Measurements from ENCODE around the gene ROCK2. TPM values are rescaled to one million over a fixed set of nuclear protein-coding genes. Genes with fewer than 3 reads are reported as not detected.
A peak's percentile ranks its signal among the peaks of the same experiment; 100 is the strongest.

ROCK2 gene
- 10 to 100 TPM; 29.6 to 32.2 TPM for total RNA-seq

GRCh38 chr2:11344342-11344955 is at the start of gene ROCK2:
ROCK2 (minus strand) TSS chr2:11344636; CDS start chr2:11344136, 500 bp downstream.
- WGBS, result 1% methylated on average over 54 of the region's 90 CpGs
- H3K4me3 ChIP-seq, result peak within 1 kb of the TSS; percentile 89 to 93
- no peaks in the 10 kb centered on the region for H3K9me3 ChIP-seq
- no peaks in the 10 kb centered on the region for H3K36me3 ChIP-seq
- peak; percentile 33 for TF ChIP-seq POLR2A (IDR thresholded peaks at IDR 0.05)
- TF ChIP-seq CTCF (IDR thresholded peaks at IDR 0.05), result peak in 1 of 4 experiments; percentile 4
- peak; percentile 28 for TF ChIP-seq POLR2AphosphoS5 (IDR thresholded peaks at IDR 0.05)
- H3K4me1 ChIP-seq (replicated peaks), result no peaks in the 10 kb centered on the region
- H3K27ac ChIP-seq, result peak within 1 kb of the TSS; percentile 96 to 97
- intact Hi-C loops (cut with DNase I), result loop anchor here (2.0 to 5.0 kb wide), 5 partner anchors 30 to 212 kb away; a partner anchor contains a TSS
- H3K27me3 ChIP-seq (replicated peaks; ENCODE audit: insufficient read depth), result no peaks in the 10 kb centered on the region
- DNase-seq (ENCODE audit: low spot score), result peak; percentile 86

- Histone ChIP-seq H3K9me3 (no peaks in the 10 kb centered on the region), H3K27ac (no peak overlapping the region), H3K27me3 (replicated peaks; ENCODE audit: insufficient read depth) (no peaks in the 10 kb centered on the region), H3K36me3 (no peaks in the 10 kb centered on the region), H3K4me3 (no peak overlapping the region), H3K4me1 (replicated peaks) (peaks cover 5% of the 10 kb centered on the region)
- TF ChIP-seq POLR2A (IDR thresholded peaks at IDR 0.05) (no peak), CTCF (IDR thresholded peaks at IDR 0.05) (no peak), POLR2AphosphoS5 (IDR thresholded peaks at IDR 0.05) (no peak)
- no peak for DNase-seq (ENCODE audit: low spot score)
- intact Hi-C loops (cut with DNase I), result loop anchor here (5.0 kb wide), 1 partner anchor 51 kb away; the partner anchor contains the start of gene ROCK2
- WGBS, result 77% methylated on average over 10 of the region's 11 CpGs
These were observed 49.3 kb upstream of the ROCK2 start for GRCh38 chr2:11393711-11394236.

GRCh38 chr2:11391942-11392266 is 47.5 kb upstream of the ROCK2 start:
- Histone ChIP-seq H3K4me3 (no peak overlapping the region), H3K36me3 (no peaks in the 10 kb centered on the region), H3K9me3 (no peaks in the 10 kb centered on the region), H3K4me1 (replicated peaks) (peaks cover 12% of the 10 kb centered on the region), H3K27me3 (replicated peaks; ENCODE audit: insufficient read depth) (no peaks in the 10 kb centered on the region), H3K27ac (no peak overlapping the region)
- TF ChIP-seq POLR2AphosphoS5 (IDR thresholded peaks at IDR 0.05) (no peak), POLR2A (IDR thresholded peaks at IDR 0.05) (no peak), CTCF (IDR thresholded peaks at IDR 0.05) (no peak)
- no peak for DNase-seq (ENCODE audit: low spot score)
- intact Hi-C loops (cut with DNase I), result loop anchor here (5.0 kb wide), 1 partner anchor 50 kb away; the partner anchor contains the start of gene ROCK2
- WGBS, result 24% methylated on average over 3 of the region's 3 CpGs

- peaks cover 12% of the 10 kb centered on the region for H3K4me1 ChIP-seq (replicated peaks)
- H3K9me3 ChIP-seq, result no peaks in the 10 kb centered on the region
- TF ChIP-seq CTCF (IDR thresholded peaks at IDR 0.05), result no peak
- TF ChIP-seq POLR2AphosphoS5 (IDR thresholded peaks at IDR 0.05), result no peak
- TF ChIP-seq POLR2A (IDR thresholded peaks at IDR 0.05), result no peak
- DNase-seq (ENCODE audit: low spot score), result no peak
- H3K27me3 ChIP-seq (replicated peaks; ENCODE audit: insufficient read depth), result no peaks in the 10 kb centered on the region
- H3K4me3 ChIP-seq, result no peak overlapping the region
- WGBS, result 79% methylated on average over 5 of the region's 5 CpGs
- no peak overlapping the region for H3K27ac ChIP-seq
- intact Hi-C loops (cut with DNase I), result loop anchor here (5.0 kb wide), 1 partner anchor 48 kb away; the partner anchor contains the start of gene ROCK2
- no peaks in the 10 kb centered on the region for H3K36me3 ChIP-seq
These were observed 45.9 kb upstream of the ROCK2 start for GRCh38 chr2:11390399-11390658.
